NCI-H345 treated with DMSO at 0.1 percent for 48 hours (cell line): ENCODE data around the gene SOD3.

Source experiments
- DNase-seq: peaks from one replicate; lab custom pipeline; 2025; ENCODE audit not compliant: unreplicated experiment; lab: John Stamatoyannopoulos, UW

SOD3 gene

GRCh38 chr4:24801136-24801855, 5.9 kb downstream of the SOD3 start:
- DNase-seq, result no peak

GRCh38 chr4:24802648-24803047, 7.3 kb downstream of the SOD3 start:
- no peak for DNase-seq

- peak; percentile 32 for DNase-seq
Observed at GRCh38 chr4:24805067-24805466, 9.7 kb downstream of the SOD3 start.

DNA sequence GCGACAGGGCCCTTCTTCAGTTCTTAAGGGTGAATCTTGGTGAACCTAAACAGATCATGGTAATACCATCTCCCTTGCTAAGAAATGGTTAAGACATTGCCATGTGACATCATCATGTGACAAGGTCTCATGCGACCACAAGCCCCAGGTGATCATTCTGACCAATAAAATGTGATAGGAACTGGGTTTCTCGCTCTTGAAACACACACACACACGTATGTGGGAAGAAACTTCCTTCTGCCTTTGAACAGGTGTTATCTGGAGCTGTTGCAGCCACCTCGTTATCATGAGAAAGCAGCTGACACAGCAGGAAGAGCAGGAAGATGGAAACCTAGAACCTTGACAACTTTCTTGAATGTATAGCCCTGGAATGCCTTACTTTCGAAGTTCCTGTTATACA, 10.2 kb downstream of the SOD3 start:
- no peak for DNase-seq

DNA sequence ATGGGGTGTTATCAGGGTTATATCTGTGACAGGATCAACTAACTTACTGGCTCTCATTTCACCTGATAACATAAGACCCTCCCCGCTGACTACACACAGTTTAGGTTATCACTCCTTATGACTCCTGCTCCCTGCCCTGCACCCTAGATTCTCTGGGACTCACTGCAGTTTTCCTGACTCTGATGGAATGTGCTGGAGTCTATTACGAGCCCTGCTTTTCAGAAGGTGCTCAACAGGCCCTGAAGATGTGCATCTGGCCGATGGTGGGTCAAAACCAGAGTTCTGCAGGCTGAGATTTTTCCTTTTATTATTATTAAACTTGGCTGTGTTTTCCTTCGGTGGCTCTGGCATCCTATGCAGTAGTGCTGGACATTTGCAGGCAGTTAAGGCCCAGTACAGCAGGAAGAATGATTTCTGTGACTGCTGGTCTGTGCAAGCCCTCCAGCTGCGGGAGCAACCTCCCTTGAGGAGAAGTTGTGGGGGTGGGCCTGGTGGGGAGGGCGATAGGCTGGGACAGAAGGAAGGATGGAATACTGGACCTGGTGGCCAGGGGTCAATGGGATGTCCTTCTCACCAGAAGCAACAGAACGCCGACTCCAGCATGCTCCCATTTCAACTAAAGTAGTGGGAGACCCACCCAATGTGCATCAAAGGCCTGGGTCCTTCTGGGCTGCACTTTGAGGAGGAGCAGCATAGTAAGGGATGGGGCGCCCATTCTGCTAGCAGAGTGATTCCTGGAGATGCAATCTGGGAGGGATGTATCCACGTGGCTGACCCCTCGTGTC, 11.0 kb downstream of the SOD3 start:
- no peak for DNase-seq

GRCh38 chr4:24807611-24808010, 12.2 kb downstream of the SOD3 start:
- no peak for DNase-seq

- no peak for DNase-seq
Observed at GRCh38 chr4:24808261-24808660, 12.9 kb downstream of the SOD3 start.

- DNase-seq, result no peak
Observed at GRCh38 chr4:24808955-24809354, 13.6 kb downstream of the SOD3 start.

DNA sequence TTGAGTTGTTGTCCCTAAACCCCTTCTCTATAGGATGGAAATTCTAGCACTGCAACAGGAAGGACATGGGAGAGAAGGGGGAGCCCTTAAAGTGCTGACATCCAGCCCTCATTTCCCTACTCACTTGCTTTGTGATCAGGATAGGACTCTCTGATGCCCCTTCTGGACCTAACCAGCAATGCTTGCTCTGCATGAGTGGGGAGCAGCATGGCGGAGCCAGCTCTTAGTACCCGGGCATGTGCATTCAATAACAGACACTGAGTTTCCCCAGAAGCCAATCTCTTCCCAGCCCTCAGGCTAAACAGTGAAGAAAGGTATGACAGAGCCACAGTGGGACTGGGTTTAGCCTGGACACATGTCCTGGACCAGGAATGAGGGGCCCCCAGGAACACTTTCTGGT, 14.0 kb downstream of the SOD3 start:
- no peak for DNase-seq

DNA sequence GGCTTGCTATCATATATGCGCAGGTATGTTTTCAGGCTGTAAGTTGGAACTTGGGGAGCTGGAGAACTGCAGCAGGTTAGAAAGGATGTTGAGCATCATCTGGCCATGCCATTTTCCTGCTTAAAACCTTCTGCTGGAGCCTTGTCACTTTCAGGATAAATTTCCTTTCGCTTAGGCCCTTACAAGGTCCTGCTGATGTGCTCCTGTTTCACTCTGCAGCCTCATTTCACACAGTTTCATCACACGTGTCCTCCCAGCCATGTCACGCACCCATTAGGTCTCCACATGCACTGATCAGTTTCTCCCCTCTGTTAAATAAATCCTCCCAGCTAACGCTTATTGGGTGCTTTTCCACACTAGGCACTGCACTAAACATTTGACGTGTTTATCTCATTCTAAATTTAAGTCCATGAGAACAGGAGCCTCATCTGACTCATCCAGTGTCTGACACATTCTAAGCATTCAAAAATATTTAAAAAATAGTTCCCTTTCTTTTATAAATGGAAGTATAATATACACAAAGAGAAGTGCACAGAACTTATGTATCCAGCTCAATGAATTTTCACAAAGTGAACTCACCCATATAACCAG, 14.5 kb downstream of the SOD3 start:
- no peak for DNase-seq

GRCh38 chr4:24810871-24811631, 15.7 kb downstream of the SOD3 start:
- no peak for DNase-seq

GRCh38 chr4:24813732-24814131, 18.4 kb downstream of the SOD3 start:
- DNase-seq, result no peak

GRCh38 chr4:24816797-24817196, 21.4 kb downstream of the SOD3 start:
- no peak for DNase-seq

DNA sequence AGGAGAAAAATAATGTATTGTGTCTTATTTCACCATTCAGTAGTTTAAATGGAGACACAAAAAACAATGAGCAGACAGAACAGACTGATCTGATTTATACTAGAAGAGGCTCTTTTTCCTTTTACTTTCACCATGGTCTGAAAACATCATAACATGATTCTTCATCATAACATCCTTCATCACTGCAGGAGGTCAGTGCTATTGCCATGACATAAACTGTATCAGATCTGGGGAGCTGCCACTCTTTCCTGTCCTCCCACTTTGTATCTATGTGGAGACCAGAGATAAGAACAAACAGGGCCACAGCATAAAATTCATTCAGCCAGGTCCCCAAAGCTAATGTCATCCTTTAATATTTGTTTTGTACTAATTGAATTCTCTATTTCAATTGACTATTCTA, 25.2 kb downstream of the SOD3 start:
- no peak for DNase-seq

DNA sequence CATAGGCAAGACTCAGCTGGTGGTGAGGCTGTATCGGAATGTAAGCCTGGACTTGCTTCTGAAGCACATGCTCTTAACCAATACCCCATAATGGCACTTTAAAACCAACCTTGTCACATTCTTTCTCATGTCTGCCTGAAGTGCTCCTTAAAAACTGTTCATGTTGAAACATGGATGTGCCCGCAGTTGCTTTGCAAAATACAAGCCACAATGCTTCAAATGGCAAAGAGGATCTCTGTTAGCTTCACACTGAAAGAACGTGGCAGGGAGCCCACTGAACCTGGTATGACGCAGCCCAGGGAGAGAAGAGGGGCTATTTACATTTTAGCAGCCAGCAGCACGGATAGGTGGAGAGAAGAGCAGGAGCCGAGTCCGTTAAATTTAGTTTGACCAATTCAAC, 29.3 kb downstream of the SOD3 start:
- no peak for DNase-seq

DNA sequence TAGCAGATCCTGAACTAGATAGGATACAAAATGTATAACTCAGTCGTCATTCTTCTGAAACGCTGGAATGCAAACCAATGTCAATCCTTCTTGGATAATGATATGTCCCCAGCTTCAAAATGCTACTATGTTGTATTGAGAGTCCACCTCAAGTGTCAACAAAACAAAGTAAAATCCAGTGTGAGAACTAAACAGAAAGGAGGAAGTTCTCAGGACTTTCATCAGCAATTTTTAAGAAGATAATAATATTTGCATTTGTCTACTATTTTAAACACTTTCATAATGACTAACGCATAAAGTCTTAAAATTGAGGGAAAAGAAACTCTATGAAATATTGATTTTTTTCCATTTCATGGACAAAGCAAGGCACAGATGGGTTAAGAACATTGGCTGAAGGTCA, 36.3 kb downstream of the SOD3 start:
- DNase-seq, result no peak

DNA sequence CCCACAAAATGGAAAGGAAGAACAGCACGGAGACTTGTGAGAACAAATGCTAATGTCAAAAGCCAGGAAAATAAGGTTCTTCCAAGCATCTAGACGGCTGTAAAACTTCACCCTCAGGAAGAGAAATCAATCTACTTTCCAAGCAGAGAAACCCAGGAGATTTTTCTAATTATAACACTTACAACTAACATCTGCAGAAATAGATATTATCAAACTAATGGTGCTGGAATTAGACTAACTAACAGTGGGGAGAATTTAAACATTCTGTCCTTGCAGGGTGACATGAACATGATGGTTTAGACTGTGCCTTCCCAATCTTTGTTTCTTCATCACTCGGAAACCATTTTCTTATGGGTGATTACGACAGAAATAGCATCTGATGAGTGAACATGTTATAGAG, 40.3 kb downstream of the SOD3 start:
- DNase-seq, result no peak

GRCh38 chr4:24836661-24837242, 41.4 kb downstream of the SOD3 start:
- DNase-seq, result no peak

GRCh38 chr4:24837336-24837735, 42.0 kb downstream of the SOD3 start:
- no peak for DNase-seq

DNA sequence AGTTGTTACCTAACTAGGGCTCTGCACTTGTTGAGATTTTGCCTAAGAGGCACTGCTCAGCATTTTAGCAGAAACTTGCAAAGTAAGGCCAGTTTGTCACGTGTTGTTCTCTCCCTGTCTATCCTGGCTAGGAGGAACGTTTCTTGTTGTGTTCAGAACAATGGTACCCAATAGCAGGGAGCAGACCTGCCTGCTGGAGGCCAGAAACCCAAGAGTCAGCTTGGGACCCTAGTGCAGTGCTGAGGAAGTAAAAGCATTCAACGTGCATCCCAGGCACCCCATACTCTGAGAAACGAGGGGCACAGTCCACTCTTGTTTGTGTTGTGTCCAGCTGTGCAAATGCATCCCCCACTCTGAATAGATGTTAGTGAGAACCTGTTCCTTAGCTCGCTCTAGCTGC, 42.4 kb downstream of the SOD3 start:
- no peak for DNase-seq

DNA sequence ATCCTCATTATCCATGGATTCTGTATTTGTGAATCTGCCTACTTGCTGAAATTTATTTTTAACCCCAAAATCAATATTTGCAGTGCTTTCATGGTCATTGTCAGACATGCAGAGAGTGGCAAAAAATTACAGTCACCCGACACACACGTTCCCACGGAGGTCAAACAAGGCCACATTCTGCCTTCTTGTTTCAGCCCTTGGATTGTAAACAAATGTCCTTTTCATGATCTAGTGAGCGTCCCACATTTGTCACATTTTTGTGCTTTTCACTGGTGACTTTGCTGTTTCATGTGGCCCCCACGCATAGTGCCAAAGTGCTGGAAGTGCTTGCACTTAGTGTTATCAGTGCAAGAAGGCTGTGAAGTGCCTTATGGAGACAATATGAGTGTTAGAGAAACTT, 45.0 kb downstream of the SOD3 start:
- DNase-seq, result no peak
